H54 (cell line): ENCODE measurements around the gene ATP6V0D1.
"Not testable (repeated sequence)": the region's sequence is repeated elsewhere in the genome, so short reads cannot be mapped to it uniquely, and the experiment has no call there.

Source experiments
- DNase-seq: peaks from one replicate; pipeline ENCODE4 v3.0.0; 2011; ENCODE audit warnings: low spot score, mixed read lengths; ENCODE audit not compliant: insufficient read length
- FAIRE-seq: peaks from 3 replicates; lab custom pipeline; 2011; peaks lifted over from hg19 to GRCh38; lab: Jason Lieb, UNC
- POLR2A ChIP-seq: IDR thresholded peaks from 2 replicates; pipeline ENCODE4 v1.6.1; 2011; ENCODE audit warnings: low read depth, mild to moderate bottlenecking, low read length

ATP6V0D1 gene

GRCh38 chr16:67516296-67517154 lies 35.6 kb upstream of the ATP6V0D1 start:
- FAIRE-seq (no peak), DNase-seq (no peak)
- TF ChIP-seq POLR2A = no peak

- FAIRE-seq (no peak), DNase-seq (no peak)
- TF ChIP-seq POLR2A = no peak
Observed at GRCh38 chr16:67514382-67514828, 33.4 kb upstream of the ATP6V0D1 start.

GRCh38 chr16:67513892-67514291 lies 32.9 kb upstream of the ATP6V0D1 start:
- DNase-seq = not testable (repeated sequence)

GRCh38 chr16:67509016-67509415 lies 28.1 kb upstream of the ATP6V0D1 start:
- DNase-seq = no peak
- no peak for TF ChIP-seq POLR2A
- FAIRE-seq = no peak

More at GRCh38 chr16:67513892-67514291, 32.9 kb upstream of the ATP6V0D1 start:
- FAIRE-seq = not testable (repeated sequence)

DNA sequence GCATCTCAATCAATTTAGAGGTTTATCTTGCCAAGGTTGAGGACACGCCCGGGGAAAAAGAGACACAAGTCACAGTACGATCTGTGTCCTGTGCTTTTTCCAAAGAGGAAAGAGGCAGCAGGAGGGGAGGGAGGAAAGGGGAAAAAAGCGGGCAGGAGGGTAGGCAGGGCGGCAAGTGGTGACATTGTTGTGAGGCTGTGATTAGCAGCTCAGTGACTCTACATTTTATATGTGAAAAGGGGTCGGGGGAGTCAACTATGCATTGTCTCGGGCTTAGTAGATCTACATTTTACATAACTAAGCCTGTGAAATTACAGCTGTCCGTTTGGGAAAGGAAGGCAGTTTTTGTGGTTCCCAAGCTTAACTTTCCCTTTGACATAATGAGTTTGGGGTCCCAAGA lies 25.5 kb upstream of the ATP6V0D1 start:
- FAIRE-seq (no peak), DNase-seq (no peak)
- TF ChIP-seq POLR2A = no peak

DNA sequence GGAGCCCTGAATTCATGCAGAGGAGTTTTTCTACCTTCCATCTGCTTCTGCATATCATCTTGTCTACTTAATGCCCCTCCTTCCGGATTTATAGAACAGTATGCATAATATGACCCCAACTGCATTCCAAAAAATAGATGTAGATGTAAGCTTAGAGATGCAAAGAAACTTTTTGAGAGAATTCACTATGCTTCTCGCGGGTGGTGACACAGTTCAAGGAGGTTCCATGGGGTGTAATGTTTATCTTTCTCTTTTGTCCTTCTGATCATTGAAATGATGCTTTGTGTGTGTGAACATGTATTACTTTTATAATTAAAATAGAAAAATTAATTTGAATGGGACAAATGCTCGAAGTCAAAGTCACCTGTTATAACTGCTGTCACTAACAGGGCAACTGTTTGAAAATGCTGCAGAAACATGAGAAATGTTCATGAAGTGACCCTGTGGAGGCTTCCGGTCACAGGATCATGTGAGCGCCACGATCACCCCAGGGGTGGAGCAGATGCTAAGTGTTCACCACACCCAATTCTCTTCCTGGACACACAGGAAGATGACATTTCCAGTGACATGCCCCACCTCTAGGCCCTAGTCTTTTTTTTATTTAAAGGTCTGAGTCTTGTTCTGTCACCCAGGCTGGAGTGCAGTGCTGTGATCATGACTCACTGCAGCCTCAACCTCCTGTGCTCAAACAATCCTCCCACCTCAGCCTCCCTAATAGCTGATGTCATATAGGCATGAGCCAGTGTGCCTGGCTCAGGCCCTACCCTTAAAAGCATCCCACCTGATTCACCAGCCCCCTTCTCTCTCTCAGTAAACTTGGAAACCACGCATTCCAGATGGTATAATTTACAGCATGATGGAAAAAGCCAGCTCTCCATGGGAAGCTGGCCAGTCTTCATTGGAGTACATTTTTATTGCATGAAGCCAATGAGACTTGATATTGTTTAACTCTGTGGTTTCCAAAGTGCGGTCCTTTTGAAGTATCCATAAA lies 23.4 kb upstream of the ATP6V0D1 start:
- no peak for DNase-seq
- TF ChIP-seq POLR2A = no peak
- no peak for FAIRE-seq

DNA sequence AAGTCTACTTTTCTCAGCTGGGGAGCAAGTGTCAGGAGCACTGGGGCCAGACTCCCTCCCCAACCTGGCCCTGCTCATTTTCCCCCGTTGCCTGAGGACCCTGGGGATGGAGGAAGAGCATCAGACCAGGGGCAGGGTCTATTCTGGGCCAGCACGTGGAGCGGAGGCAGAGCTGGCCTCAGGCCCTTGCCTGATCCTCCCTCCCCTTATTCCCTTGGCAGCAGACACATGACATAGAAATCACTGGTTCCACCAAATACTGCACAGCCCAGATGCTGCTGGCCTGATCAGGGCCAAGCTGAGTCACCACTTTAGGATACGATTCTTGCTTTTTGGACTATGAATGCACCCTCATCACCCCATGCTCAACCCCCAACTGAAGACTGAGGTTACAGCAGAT lies 18.1 kb upstream of the ATP6V0D1 start:
- DNase-seq = no peak
- no peak for FAIRE-seq
- TF ChIP-seq POLR2A = no peak

DNA sequence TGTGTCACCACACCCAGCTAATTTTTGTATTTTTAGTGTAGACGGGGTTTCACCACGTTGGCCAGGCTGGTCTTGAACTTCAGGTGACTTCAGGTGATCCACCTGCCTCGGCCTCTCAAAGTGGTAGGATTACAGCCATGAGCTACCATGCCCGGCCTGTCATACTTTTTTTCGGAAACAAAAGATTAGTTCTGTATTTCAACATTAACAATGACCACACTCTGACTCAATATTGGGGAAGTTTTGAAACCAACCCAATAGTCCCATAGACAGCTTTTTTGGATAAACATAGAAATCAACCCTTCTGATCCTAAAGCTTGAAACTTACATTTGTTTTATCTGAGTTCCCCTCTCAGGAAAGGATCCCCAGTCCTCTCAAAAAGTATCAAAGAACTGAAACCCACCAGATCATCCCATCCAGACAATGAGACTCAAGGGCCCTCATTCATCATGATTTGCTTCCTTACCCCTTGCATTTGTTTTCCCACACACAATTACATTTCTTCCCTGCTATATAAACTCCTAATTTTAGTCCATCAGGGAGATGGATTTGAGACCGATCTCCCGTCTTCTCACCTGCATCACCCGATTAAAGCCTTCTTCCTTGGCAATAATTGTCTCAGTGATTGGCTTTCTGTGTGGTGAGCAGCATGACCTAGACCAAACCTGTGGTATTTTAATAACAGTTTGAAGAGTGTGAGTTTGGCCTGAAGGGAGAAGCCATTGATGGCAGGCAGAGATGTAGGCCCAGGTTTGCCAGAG lies 9.6 kb upstream of the ATP6V0D1 start:
- TF ChIP-seq POLR2A = no peak
- FAIRE-seq = no peak
- no peak for DNase-seq

GRCh38 chr16:67489401-67490083 lies 8.6 kb upstream of the ATP6V0D1 start:
- FAIRE-seq = no peak
- no peak for DNase-seq

GRCh38 chr16:67487561-67487960 lies 6.6 kb upstream of the ATP6V0D1 start:
- not testable (repeated sequence) for DNase-seq, FAIRE-seq

More at GRCh38 chr16:67489401-67490083, 8.6 kb upstream of the ATP6V0D1 start:
- TF ChIP-seq POLR2A = no peak

- FAIRE-seq (no peak), DNase-seq (no peak)
- TF ChIP-seq POLR2A = no peak
Observed at GRCh38 chr16:67486805-67487204, 5.8 kb upstream of the ATP6V0D1 start.

GRCh38 chr16:67483731-67484525 lies 3.0 kb upstream of the ATP6V0D1 start:
- DNase-seq = no peak
- no peak for FAIRE-seq
- TF ChIP-seq POLR2A = no peak
